Activated T-cell treated with anti-CD3 and anti-CD28 coated beads, Interleukin-2, amount 50 U/mL, for 72 hours (primary cell): ENCODE measurements around the gene AKAP9. TPM values are rescaled to one million over a fixed set of nuclear protein-coding genes. Genes with fewer than 3 reads are reported as not detected.
"Not testable (repeated sequence)": the region's sequence is repeated elsewhere in the genome, so short reads cannot be mapped to it uniquely, and the experiment has no call there.

Source experiments
- ATAC-seq, 2 donors: fragments of 150-1000 bp; cut with Tn5 transposase; replicated peaks in 1 of 2; 2 replicates each; pipeline ENCODE4 v1.10.0; 2021; ENCODE audit warnings: moderate library complexity in 2 of 2, mild to moderate bottlenecking in 1 of 2
- DNase-seq, 2 donors: peaks; one replicate each; pipeline ENCODE4 v3.0.0; 2021 to 2022; ENCODE audit warnings: mixed read lengths in 1 of 2
- H3K27ac Mint-ChIP-seq: one replicate; pipeline ENCODE4 v1.8.0; 2022; ENCODE audit warnings: mild to moderate bottlenecking, moderate library complexity, mixed read lengths
- H3K27me3 Mint-ChIP-seq: one replicate; pipeline ENCODE4 v1.8.0; 2022; ENCODE audit warnings: low read depth, mixed read lengths
- H3K36me3 Mint-ChIP-seq, 2 donors: one replicate each; pipeline ENCODE4 v1.8.0; 2022; ENCODE audit warnings: mixed read lengths in 2 of 2, mild to moderate bottlenecking in 1 of 2; ENCODE audit not compliant: insufficient read depth in 2 of 2
- H3K4me1 Mint-ChIP-seq: one replicate; pipeline ENCODE4 v1.8.0; 2022; ENCODE audit warnings: low read depth, mixed read lengths
- H3K4me3 Mint-ChIP-seq, 2 donors: one replicate each; pipeline ENCODE4 v1.8.0; 2022; ENCODE audit warnings: mild to moderate bottlenecking in 2 of 2, mixed read lengths in 2 of 2, moderate library complexity in 2 of 2
- H3K9me3 Mint-ChIP-seq, 2 donors: one replicate each; pipeline ENCODE4 v1.8.0; 2022; ENCODE audit warnings: mixed read lengths in 2 of 2
- total RNA-seq, 2 donors: library from RNA; stranded (reverse); gene quantifications; one replicate each; pipeline ENCODE4 v1.2.3, GENCODE V29; 2022

Gene AKAP9
- total RNA-seq, 2 donors from 2014 or later = 31.5 to 33.4 TPM

DNA sequence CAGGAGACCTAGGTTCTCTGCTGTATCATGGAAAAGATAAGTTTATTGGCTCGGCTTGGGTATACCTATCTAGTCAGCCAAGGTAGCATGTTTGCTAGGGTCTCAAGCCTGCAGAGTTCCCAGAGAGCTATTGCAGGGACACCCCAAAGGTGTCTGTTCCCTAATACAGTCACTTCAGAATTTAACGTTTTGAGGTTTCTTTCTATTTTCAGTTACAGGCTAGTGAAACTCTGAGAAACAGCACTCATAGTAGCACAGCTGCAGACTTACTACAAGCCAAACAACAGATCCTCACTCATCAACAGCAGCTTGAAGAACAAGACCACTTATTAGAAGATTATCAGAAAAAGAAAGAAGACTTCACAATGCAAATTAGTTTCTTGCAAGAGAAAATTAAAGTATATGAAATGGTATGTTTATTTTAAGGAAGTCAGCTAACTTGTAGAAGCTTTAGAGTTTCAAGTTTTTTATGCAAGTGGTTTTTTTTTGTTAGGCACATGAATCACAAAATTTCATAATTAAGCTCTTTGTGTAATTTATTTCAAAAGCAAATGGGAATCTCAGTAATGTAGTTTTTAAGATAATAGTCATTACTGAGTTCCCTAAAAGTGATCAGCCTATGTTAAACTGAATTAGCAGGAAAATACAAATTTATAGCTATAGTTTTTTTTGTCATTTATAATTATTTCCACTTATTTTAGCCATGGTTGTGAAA lies 54.9 kb downstream of the AKAP9 start:
- DNase-seq (no peak), ATAC-seq (no peak)
- H3K27me3 Mint-ChIP-seq = no peaks in the 10 kb centered on the region
- no peaks in the 10 kb centered on the region for H3K4me1 Mint-ChIP-seq
- peaks cover 0 to 5% of the 10 kb centered on the region in 2 donors for H3K36me3 Mint-ChIP-seq
- H3K27ac Mint-ChIP-seq = no peak overlapping the region
- H3K4me3 Mint-ChIP-seq = no peak overlapping the region
- no peaks in the 10 kb centered on the region for H3K9me3 Mint-ChIP-seq

DNA sequence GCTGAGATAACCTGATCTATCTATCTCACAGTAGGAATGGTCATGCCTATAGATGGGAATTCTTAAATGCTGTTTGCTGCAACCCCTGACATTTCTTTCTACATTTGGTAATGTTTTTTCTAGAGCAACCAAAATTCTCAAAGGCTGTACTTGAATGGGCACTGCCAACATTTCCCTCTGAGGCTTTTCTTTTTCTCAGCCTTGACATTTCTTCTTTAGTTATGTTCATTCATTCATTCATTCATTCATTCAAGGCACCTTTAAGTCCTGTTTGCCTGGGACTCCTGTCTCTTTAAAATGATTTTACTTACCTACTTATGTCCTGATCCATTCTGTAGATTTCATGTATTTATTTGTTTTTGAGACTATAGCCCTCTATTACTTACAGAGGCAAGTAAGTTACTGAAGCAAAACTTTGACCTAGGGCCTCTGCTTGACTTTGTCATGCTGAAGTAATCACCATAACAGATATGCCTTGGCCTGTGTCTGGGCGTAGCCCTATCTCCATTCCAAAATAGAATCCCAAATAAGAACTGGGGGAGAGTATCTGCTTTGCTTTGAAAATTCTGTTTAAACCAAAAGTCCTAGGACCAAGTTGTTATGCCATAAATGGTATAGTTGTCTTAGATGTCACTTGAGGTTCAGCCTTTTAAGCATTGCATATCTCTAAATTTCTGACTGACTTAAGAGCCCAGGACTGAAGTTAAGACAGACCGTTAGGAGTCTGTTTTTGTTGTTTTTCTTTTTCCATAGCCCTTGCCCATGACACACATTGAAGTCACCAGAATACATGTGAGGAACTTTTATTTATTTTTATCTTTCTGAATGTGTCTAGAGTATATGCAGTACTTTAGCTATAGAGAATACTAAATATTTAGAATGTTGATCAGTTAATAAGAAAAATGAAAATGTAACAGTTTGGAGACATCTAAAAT lies 59.2 kb downstream of the AKAP9 start:
- Mint-ChIP-seq H3K4me3 (no peak overlapping the region), H3K27me3 (no peaks in the 10 kb centered on the region), H3K27ac (no peak overlapping the region), H3K36me3 (peaks cover 10 to 16% of the 10 kb centered on the region in 2 donors), H3K4me1 (no peaks in the 10 kb centered on the region), H3K9me3 (peaks cover 0 to 2% of the 10 kb centered on the region in 2 donors)
- no peak for DNase-seq
- no peak for ATAC-seq

DNA sequence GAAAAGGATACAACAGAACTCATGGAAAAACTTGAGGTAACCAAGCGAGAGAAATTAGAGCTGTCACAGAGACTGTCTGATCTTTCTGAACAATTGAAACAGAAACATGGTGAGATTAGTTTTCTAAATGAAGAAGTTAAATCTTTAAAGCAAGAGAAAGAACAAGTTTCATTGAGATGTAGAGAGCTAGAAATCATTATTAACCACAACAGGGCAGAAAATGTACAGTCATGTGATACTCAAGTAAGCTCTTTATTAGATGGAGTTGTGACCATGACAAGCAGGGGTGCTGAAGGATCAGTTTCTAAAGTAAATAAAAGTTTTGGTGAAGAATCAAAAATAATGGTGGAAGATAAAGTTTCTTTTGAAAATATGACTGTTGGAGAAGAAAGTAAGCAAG lies 62.1 kb downstream of the AKAP9 start:
- Mint-ChIP-seq H3K27me3 (no peaks in the 10 kb centered on the region), H3K27ac (no peak overlapping the region), H3K4me1 (no peaks in the 10 kb centered on the region), H3K9me3 (peaks cover 0 to 2% of the 10 kb centered on the region in 2 donors), H3K4me3 (no peak overlapping the region), H3K36me3 (peaks cover 13 to 27% of the 10 kb centered on the region in 2 donors)
- DNase-seq = no peak
- no peak for ATAC-seq

DNA sequence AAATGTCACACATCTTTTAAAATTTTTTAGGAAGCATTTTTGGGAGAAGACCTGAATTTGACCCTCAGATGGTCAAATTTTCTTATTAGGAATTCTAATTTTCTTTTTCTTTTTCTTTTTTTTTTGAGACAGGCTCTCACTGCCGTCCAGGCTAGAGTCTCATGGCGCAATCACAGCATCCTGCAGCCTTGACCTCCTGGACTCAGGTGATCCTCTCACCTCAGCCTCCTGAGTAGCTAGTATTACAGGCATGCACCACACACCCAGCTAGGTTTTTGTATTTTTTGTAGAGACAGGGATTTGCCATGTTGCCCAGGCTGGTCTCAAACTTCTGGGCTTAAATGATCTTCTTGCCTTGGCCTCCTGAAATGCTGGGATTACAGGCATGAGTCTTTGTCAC lies 65.4 kb downstream of the AKAP9 start:
- Mint-ChIP-seq H3K4me3 (no peak overlapping the region), H3K36me3 (peaks cover 13 to 31% of the 10 kb centered on the region in 2 donors), H3K9me3 (peaks cover 2% of the 10 kb centered on the region in 2 donors)

DNA sequence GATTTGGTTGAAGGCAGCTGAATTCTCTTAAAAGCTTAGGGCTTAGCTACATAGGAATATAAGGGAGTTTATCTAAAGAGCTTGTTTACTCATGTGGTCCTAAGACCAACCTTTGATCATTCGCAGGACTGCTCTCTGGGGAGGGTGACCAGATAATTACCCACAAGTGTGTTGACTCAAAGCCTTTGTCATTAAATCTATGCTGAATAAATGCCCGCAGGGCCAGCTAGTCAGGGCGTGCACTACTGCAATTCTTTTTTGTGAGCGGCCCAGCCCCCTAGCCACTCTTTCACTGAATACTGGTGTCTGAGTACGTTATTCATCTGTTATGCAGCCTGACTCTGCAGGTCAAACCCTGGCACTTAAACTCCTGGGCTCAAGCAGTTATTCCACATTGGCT lies 69.6 kb downstream of the AKAP9 start:
- peaks cover 7 to 24% of the 10 kb centered on the region in 2 donors for H3K36me3 Mint-ChIP-seq
- no peak for ATAC-seq
- H3K9me3 Mint-ChIP-seq = peaks cover 0 to 2% of the 10 kb centered on the region in 2 donors

More for the DNA sequence above, 65.4 kb downstream of the AKAP9 start:
- Mint-ChIP-seq H3K4me1 (no peaks in the 10 kb centered on the region), H3K27me3 (no peaks in the 10 kb centered on the region), H3K27ac (no peak overlapping the region)
- no peak for ATAC-seq
- DNase-seq = no peak

DNA sequence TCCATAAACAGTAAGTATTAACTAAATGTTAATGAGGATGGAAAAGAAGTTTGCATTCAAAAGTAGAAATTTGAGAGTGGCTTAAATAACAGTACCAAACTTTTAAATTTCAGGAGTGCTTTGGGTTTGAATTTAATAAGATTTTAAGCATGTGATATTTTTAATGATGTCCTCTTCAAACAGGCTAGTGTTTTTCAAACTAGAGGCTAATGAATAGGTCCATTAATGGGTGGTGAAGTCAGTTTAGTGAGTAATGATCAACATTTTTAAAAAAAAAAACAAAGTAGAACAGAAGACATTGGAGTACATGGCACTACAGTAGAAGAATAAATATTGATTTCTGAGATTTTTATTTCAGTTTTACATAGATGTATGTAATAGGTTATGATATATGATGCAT lies 72.9 kb downstream of the AKAP9 start:
- H3K4me1 Mint-ChIP-seq = no peaks in the 10 kb centered on the region
- peak overlapping the region; percentile 93 for H3K27ac Mint-ChIP-seq
- no peak overlapping the region for H3K4me3 Mint-ChIP-seq
- H3K9me3 Mint-ChIP-seq = peaks cover 0 to 2% of the 10 kb centered on the region in 2 donors
- peaks cover 4 to 15% of the 10 kb centered on the region in 2 donors for H3K36me3 Mint-ChIP-seq
- no peaks in the 10 kb centered on the region for H3K27me3 Mint-ChIP-seq
- ATAC-seq (no peak), DNase-seq (no peak)

More for the DNA sequence above, 69.6 kb downstream of the AKAP9 start:
- no peaks in the 10 kb centered on the region for H3K4me1 Mint-ChIP-seq
- DNase-seq = no peak
- H3K27me3 Mint-ChIP-seq = no peaks in the 10 kb centered on the region
- no peak overlapping the region for H3K4me3 Mint-ChIP-seq
- no peak overlapping the region for H3K27ac Mint-ChIP-seq

DNA sequence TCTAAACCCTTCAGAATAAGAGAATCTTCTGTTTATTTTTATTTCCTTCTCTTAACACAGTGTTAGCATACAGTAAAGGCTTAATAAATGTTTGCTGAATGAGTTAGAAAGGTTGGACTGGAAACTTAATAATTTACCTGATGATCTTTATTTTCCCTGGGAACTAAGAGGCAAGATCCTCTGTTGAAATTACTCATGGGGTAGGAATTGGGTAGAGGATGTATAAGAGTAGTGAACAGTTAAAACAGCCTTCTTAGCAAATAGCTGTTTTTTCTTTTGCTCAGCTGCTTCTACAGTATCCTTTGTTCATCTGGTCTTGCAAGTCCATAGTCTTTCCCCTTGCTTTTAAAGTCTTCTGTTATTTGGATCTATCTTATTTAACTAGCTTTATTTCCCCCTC lies 80.0 kb downstream of the AKAP9 start:
- ATAC-seq = no peak
- H3K36me3 Mint-ChIP-seq = peaks cover 5 to 12% of the 10 kb centered on the region in 2 donors
- H3K4me3 Mint-ChIP-seq = no peak overlapping the region
- H3K4me1 Mint-ChIP-seq = no peaks in the 10 kb centered on the region
- H3K27me3 Mint-ChIP-seq = no peaks in the 10 kb centered on the region
- DNase-seq = no peak
- H3K9me3 Mint-ChIP-seq = no peaks in the 10 kb centered on the region
- peak overlapping the region; percentile 7 for H3K27ac Mint-ChIP-seq

DNA sequence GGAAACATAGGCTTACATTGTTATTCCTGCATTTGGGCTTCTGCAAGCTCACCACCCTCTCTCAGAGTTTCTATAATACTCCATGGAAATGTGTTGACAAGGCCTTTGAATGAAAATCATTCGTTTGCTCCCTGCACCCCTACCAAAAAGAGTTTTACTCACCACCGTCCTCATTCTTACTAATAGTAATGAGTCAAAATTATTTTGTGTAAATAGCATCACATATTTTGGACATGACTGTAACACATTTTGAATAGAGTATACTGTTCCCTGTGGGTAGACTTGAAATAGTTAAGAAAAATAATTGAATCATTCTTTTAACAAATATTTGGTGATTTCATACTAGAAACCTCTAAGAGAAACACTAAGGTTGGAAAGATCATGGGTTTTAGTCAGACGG lies 84.6 kb downstream of the AKAP9 start:
- Mint-ChIP-seq H3K4me3 (no peak overlapping the region), H3K4me1 (no peaks in the 10 kb centered on the region), H3K9me3 (no peaks in the 10 kb centered on the region), H3K27me3 (no peaks in the 10 kb centered on the region), H3K27ac (no peak overlapping the region), H3K36me3 (peaks cover 9 to 22% of the 10 kb centered on the region in 2 donors)
- ATAC-seq (no peak), DNase-seq (no peak)

DNA sequence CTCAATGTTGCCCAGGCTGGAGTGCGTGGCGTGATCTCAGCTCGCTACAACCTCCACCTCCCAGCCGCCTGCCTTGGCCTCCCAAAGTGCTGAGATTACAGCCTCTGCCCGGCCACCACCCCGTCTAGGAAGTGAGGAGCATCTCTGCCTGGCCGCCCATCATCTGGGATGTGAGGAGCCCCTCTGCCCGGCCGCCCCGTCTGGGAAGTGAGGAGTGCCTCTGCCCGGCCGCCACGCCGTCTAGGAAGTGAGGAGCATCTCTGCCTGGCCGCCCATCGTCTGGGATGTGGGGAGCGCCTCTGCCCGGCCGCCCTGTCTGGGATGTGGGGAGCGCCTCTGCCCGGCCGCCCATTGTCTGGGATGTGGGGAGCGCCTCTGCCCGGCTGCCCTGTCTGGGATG lies 86.0 kb downstream of the AKAP9 start:
- H3K27me3 Mint-ChIP-seq, H3K27ac Mint-ChIP-seq: not testable (repeated sequence)

DNA sequence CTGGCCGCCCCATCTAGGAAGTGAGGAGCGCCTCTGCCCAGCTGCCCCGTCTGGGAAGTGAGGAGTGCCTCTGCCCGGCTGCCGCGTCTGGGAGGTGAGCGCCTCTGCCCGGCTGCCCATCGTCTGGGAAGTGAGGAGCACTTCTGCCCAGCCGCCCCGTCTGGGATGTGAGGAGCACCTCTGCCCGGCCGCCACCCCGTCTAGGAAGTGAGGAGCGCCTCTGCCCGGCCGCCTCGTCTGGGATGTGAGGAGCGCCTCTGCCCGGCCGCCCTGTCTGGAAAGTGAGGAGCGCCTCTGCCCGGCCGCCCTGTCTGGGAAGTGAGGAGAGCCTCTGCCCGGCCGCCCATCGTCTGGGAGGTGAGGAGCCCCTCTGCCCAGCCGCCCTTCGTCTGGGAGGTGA lies 86.5 kb downstream of the AKAP9 start:
- not testable (repeated sequence) for ATAC-seq, H3K27ac Mint-ChIP-seq

More for the DNA sequence above, 86.0 kb downstream of the AKAP9 start:
- H3K36me3 Mint-ChIP-seq = peaks cover 7 to 22% of the 10 kb centered on the region in 2 donors
- not testable (repeated sequence) for DNase-seq, H3K9me3 Mint-ChIP-seq, ATAC-seq, H3K4me3 Mint-ChIP-seq, H3K4me1 Mint-ChIP-seq

DNA sequence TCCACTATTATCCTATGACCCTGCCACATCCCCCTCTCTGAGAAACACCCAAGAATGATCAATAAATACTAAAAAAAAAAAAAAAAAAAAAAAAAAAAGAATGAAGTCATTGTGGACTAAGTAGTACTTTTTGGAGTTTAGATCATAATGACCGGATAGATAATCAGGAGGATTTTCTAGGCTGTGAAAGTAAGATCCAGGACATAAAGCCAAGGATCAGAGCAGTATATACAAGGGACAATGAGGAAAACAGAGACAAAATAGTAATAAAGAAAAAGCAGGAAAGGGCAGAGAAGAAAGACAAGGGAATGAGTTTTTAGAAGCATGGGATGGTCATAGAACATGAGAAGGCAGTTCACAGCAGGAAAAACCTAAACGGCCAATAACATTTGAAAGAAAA lies 87.6 kb downstream of the AKAP9 start:
- DNase-seq (no peak), ATAC-seq (no peak)
- H3K27ac Mint-ChIP-seq = peak overlapping the region; percentile 7
- H3K36me3 Mint-ChIP-seq = peaks cover 6 to 19% of the 10 kb centered on the region in 2 donors
- H3K9me3 Mint-ChIP-seq = no peaks in the 10 kb centered on the region
- H3K4me1 Mint-ChIP-seq = no peaks in the 10 kb centered on the region
- H3K4me3 Mint-ChIP-seq = no peak overlapping the region
- H3K27me3 Mint-ChIP-seq = no peaks in the 10 kb centered on the region

More for the DNA sequence above, 86.5 kb downstream of the AKAP9 start:
- H3K27me3 Mint-ChIP-seq, DNase-seq, H3K4me1 Mint-ChIP-seq, H3K4me3 Mint-ChIP-seq, H3K9me3 Mint-ChIP-seq: not testable (repeated sequence)
- H3K36me3 Mint-ChIP-seq = peaks cover 7 to 22% of the 10 kb centered on the region in 2 donors

DNA sequence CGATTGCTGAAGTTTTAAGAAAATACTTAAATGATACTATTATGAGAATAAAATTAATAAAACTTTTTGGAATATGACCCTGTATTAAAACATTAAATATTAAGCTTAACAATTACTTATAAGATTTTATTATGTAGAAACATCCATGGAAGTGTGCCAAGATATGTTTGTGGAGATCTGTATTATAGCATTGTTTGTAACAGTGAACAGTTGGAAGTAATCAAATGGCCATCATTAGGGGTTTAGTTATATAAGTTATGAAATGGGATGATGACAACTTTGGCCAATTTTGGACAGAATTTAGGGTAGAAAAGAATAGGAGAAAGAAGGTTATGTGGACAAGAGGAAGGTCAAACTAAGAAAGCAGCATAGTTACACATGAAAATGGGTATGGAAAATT lies 88.0 kb downstream of the AKAP9 start:
- H3K4me1 Mint-ChIP-seq = no peaks in the 10 kb centered on the region
- no peak for ATAC-seq
- H3K36me3 Mint-ChIP-seq = peaks cover 4 to 15% of the 10 kb centered on the region in 2 donors
- H3K9me3 Mint-ChIP-seq = no peaks in the 10 kb centered on the region
- no peak overlapping the region for H3K4me3 Mint-ChIP-seq
- no peak for DNase-seq
- no peak overlapping the region for H3K27ac Mint-ChIP-seq
- no peaks in the 10 kb centered on the region for H3K27me3 Mint-ChIP-seq

DNA sequence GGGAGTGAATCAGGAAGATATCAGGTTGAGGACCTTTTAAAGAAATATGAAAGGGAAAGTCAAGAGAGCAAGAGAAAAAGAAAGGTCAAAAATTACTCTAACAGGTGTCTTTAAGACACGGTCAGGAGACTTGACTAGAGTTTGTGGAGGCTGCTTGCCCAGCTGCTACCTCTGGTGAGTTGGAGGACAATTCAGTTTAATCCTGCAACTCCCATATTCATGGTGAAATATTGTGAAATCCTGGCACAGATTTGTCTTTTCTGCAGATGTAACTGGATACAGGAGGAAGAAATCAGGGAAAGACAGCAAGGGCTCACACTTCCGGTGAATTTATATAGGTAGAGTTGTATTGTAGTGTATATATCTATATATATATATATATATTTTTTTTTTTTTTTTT lies 93.5 kb downstream of the AKAP9 start:
- Mint-ChIP-seq H3K4me1 (no peaks in the 10 kb centered on the region), H3K9me3 (no peaks in the 10 kb centered on the region), H3K36me3 (peaks cover 0 to 6% of the 10 kb centered on the region in 2 donors), H3K27ac (no peak overlapping the region), H3K27me3 (no peaks in the 10 kb centered on the region), H3K4me3 (no peak overlapping the region)
- ATAC-seq (no peak), DNase-seq (no peak)
